Panc1 (cell line): ENCODE measurements around the gene MEF2D. TPM values are rescaled to one million over a fixed set of nuclear protein-coding genes. Genes with fewer than 3 reads are reported as not detected.

Source experiments
- ATAC-seq: fragments of 200-7000 bp; cut with Tn5 transposase; 2 replicates; pipeline ENCODE4 v1.9.1; 2020; ENCODE audit warnings: mild to moderate bottlenecking, moderate library complexity
- BruUV-seq: library from RNA; stranded (reverse); fragments of 400-500 nt; replicated peaks from 2 replicates; lab custom pipeline; 2021; lab: Mats Ljungman, UMichigan
- CTCF ChIA-PET: fragments of 300-600 bp; sonication (Branson Sonifier 250); formaldehyde crosslinking; loops from one replicate; lab custom pipeline; 2022; ENCODE audit warnings: antibody characterized with exemption; lab: Charles Lee
- POLR2A ChIA-PET: fragments of 300-600 bp; sonication (Branson Sonifier 250); formaldehyde crosslinking; loops from one replicate; lab custom pipeline; 2022; ENCODE audit warnings: antibody characterized with exemption; lab: Charles Lee
- DNase-seq: peaks from one replicate; pipeline ENCODE4 v3.0.0-alpha.2; 2010; ENCODE audit warnings: low read depth, low spot score
- H3K27ac ChIP-seq: 2 replicates; pipeline ENCODE4 v1.5.1; 2011; ENCODE audit warnings: mild to moderate bottlenecking, low read length, inconsistent platforms
- H3K27me3 ChIP-seq: fragments of 200-500 bp; sonication (Bioruptor generic); 2 replicates; pipeline ENCODE4 v1.6.0; 2014; ENCODE audit warnings: low read length, inconsistent platforms; ENCODE audit not compliant: control insufficient read depth, insufficient read depth
- H3K36me3 ChIP-seq: fragments of 200-500 bp; sonication (Bioruptor generic); 2 replicates; pipeline ENCODE4 v1.5.1; 2014; ENCODE audit warnings: inconsistent platforms, mild to moderate bottlenecking, low read length, moderate library complexity; ENCODE audit not compliant: control insufficient read depth, insufficient read depth
- H3K4me1 ChIP-seq: 2 replicates; pipeline ENCODE4 v1.5.1; 2011; ENCODE audit warnings: inconsistent platforms, mild to moderate bottlenecking, low read length, moderate library complexity; ENCODE audit not compliant: control insufficient read depth, insufficient read depth
- H3K4me3 ChIP-seq, 2 experiments: 2 replicates each; pipeline ENCODE4 v1.5.1; 2011 to 2012; ENCODE audit warnings: low read depth in 2 of 2, low read length in 2 of 2, mild to moderate bottlenecking in 2 of 2, inconsistent platforms in 1 of 2, moderate library complexity in 1 of 2
- H3K9me3 ChIP-seq: fragments of 200-500 bp; sonication (Bioruptor generic); 2 replicates; pipeline ENCODE4 v1.5.1; 2014; ENCODE audit warnings: low read depth, mild to moderate bottlenecking, inconsistent platforms, low read length, moderate library complexity; ENCODE audit not compliant: control insufficient read depth, insufficient read depth
- CTCF ChIP-seq: fragments of 450-650 bp; IDR thresholded peaks from 2 replicates; pipeline ENCODE4 v1.5.1; 2017; ENCODE audit warnings: mild to moderate bottlenecking
- POLR2AphosphoS5 ChIP-seq: IDR thresholded peaks from 2 replicates; pipeline ENCODE4 v1.6.1; 2012; ENCODE audit warnings: mild to moderate bottlenecking, low read depth, low read length, moderate library complexity
- REST ChIP-seq, 2 experiments: IDR thresholded peaks; 2 replicates each; pipeline ENCODE4 v1.6.1; 2011 to 2012; ENCODE audit warnings: low read depth in 2 of 2, control low read depth in 1 of 2, low read length in 1 of 2, mild to moderate bottlenecking in 1 of 2, moderate library complexity in 1 of 2; ENCODE audit not compliant: insufficient read depth in 1 of 2
- SIN3A ChIP-seq: IDR thresholded peaks from 2 replicates; pipeline ENCODE4 v1.6.1; 2012; ENCODE audit warnings: low read depth, mild to moderate bottlenecking, low read length, moderate library complexity, borderline replicate concordance; ENCODE audit not compliant: insufficient read depth
- TCF7L2 ChIP-seq: IDR thresholded peaks from 2 replicates; pipeline ENCODE4 v1.6.1; 2011; ENCODE audit warnings: mild to moderate bottlenecking, low read depth, low read length, inconsistent platforms
- in situ Hi-C: cut with HindIII; loops from 2 replicates; pipeline ENCODE4 v1.10.0; 2016; ENCODE audit warnings: low sequenced_read_pairs, low pct_unique_long_range_greater_than_20kb
- intact Hi-C: fragments of 100-400 bp; cut with micrococcal nuclease; formaldehyde crosslinking; loops from one replicate; pipeline ENCODE4 v1.10.0; 2022; ENCODE audit not compliant: unreplicated experiment
- total RNA-seq: library from RNA; stranded (reverse); gene quantifications from one replicate; pipeline ENCODE4 v1.2.1, GENCODE V29; 2021; ENCODE audit not compliant: unreplicated experiment

Gene MEF2D
- total RNA-seq, 1 experiment from 2014 or later: 30.9 TPM

DNA sequence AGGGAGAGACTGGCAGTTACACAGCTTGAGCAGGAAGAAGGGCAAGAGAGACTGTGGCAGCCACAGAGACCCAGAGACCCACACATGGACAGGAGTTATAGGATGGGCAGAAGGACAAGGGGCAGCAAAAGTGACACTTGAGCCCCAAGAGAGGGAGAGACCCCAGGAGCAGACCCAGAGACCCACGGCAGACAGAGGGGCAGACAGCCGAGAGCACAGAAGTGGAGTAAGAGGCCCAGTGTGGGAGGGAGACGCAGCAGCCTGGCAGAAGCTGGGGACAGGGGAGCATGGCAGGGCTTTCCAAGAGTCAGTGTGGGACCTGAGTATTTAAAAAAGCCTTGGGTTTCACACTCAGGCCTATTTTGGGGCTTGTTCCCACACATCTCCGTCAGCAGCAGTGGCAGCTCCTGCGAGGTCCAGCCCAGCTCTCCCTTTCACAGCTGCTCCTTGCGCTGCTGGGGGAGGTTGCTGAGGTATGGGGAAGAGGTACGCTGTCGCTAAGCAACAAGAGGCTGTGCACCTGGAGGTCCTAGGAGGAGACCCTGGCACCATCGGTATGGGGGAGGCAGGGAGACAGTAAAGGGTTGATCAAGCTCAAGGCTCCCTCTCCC, 9.0 kb upstream of the MEF2D start:
- in situ Hi-C loops: no loop called here
- Histone ChIP-seq H3K27ac (no peak overlapping the region), H3K27me3 (no peaks in the 10 kb centered on the region), H3K4me1 (peaks cover 4% of the 10 kb centered on the region), H3K36me3 (no peaks in the 10 kb centered on the region), H3K4me3 (no peak overlapping the region), H3K9me3 (no peaks in the 10 kb centered on the region)
- POLR2A ChIA-PET: no interaction called here
- no TSS peak for BruUV-seq
- TF ChIP-seq CTCF (no peak), POLR2AphosphoS5 (no peak), REST (IDR thresholded peaks at IDR 0.05; ENCODE audit: insufficient read depth in 1 of 2, low read depth in 2 of 2, low read length in 1 of 2) (no peak)
- ATAC-seq (no peak), DNase-seq (no peak)
- intact Hi-C loops: no loop called here
- CTCF ChIA-PET: no interaction called here

DNA sequence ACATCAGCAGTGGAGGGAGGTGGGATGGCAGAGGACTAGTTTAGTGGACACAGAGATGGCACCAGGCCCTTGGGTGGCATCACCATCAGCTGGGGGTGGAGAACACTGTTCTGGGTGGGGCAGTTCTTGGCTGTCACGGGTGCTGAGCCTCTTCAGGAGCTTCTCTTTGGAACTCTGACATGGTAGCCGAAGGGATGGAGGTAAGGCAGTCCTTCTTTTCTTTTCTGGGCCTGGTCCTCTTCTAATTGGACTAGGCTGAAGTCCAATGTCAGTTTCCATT, 8.3 kb upstream of the MEF2D start:
- TF ChIP-seq CTCF: no peak
- TF ChIP-seq REST (IDR thresholded peaks at IDR 0.05; ENCODE audit: insufficient read depth in 1 of 2, low read depth in 2 of 2, low read length in 1 of 2): no peak
- TF ChIP-seq SIN3A: no peak
- TF ChIP-seq TCF7L2: no peak
- TF ChIP-seq POLR2AphosphoS5: no peak
- ATAC-seq (no peak), DNase-seq (no peak)
- no TSS peak for BruUV-seq
- H3K4me1 ChIP-seq: peaks cover 10% of the 10 kb centered on the region
- H3K4me3 ChIP-seq: no peak overlapping the region
- H3K36me3 ChIP-seq: no peaks in the 10 kb centered on the region
- no peaks in the 10 kb centered on the region for H3K27me3 ChIP-seq
- H3K9me3 ChIP-seq: no peaks in the 10 kb centered on the region
- POLR2A ChIA-PET: interaction anchor here (0.7 kb wide), 1 partner anchor 52 kb away, joined by 3 read pairs; no protein-coding TSS in a partner anchor
- no peak overlapping the region for H3K27ac ChIP-seq
- CTCF ChIA-PET: no interaction called here
- intact Hi-C loops: no loop called here
- in situ Hi-C loops: no loop called here
